Keratinocyte (primary cell): ENCODE measurements around the gene HERC2.
A peak's percentile ranks its signal among the peaks of the same experiment; 100 is the strongest.

ENCODE experiments used
- CTCF ChIP-seq, 3 experiments: IDR thresholded peaks in 1 of 3; conservative IDR thresholded peaks in 1 of 3; optimal IDR thresholded peaks in 1 of 3; 2 replicates in 2 of 3; 3 replicates in 1 of 3; pipeline versions ENCODE3 to v1.5.1; 2011; ENCODE audit warnings: low read length in 3 of 3, mild to moderate bottlenecking in 3 of 3, moderate library complexity in 2 of 3, control low read depth in 1 of 3, inconsistent platforms in 1 of 3; ENCODE audit not compliant: insufficient read depth in 2 of 3; ENCODE audit errors: extremely low read depth in 1 of 3
- EZH2 ChIP-seq: IDR thresholded peaks from one replicate; pipeline ENCODE4 v1.6.1; 2012; ENCODE audit warnings: inconsistent platforms, mild to moderate bottlenecking, low read length, moderate library complexity

- TF ChIP-seq CTCF (optimal IDR thresholded peaks at IDR 0.05 in 1 of 3, IDR thresholded peaks at IDR 0.05 in 1 of 3, conservative IDR thresholded peaks at IDR 0.05 in 1 of 3; ENCODE audit: extremely low read depth in 1 of 3, insufficient read depth in 2 of 3, low read length in 3 of 3) (no peak), EZH2 (peak; percentile 22)
These were observed 225.1 kb downstream of the HERC2 start for GRCh38 chr15:28096670-28097431.
